ENCODE data around the gene WDR13. TPM values are rescaled to one million over a fixed set of nuclear protein-coding genes. Genes with fewer than 3 reads are reported as not detected.
A peak's percentile ranks its signal among the peaks of the same experiment; 100 is the strongest.

WDR13 gene
- total RNA-seq, 1 experiment from 2014 or later = 91.3 TPM

DNA sequence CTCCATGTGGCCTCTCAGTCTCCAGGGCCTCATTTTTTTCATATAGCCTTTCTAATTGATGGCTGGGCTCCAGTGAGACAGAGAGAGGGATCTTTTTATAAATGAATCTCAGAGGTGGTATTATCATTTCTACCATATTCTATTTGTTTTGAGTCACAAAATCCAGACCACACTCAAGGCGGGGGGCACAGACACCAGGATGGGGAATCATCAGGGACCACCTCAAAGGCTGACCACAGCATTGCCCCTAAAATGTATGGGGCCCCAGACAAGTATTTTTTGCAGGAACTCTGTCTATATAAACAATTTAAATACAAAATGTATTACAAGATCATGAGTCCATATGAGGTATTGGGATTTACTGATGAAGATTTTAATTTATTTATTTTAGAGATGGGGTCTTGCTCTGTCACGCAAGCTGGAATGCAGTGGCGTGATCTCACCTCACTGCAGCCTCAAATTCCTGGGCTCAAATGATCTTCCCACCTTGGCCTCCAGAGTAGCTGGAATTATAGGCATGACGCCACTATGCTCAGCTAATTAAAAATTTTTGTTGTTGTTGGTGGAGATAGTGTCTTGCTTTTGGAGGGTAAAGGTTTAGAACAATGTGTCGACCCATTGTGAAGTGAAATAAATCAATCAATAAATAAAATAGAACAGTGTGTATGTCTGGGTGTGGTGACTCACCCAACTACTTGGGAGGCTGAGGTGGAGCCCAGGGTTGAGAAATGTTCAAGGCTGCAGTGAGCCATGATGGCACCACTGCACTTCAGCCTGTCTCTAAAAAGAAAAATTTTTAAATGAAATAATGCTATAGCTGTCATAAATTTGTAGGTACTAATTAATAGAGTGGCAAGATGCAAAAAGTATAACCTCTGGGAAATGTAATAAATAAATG, 29.4 kb downstream of the WDR13 start:
- Histone ChIP-seq H3K27ac (ENCODE audit: low read length) (no peak overlapping the region), H3K27me3 (ENCODE audit: control insufficient read depth, insufficient read depth, low read length) (no peaks in the 10 kb centered on the region), H3K36me3 (ENCODE audit: control insufficient read depth, insufficient read depth, low read length) (no peaks in the 10 kb centered on the region), H3K9me3 (ENCODE audit: control insufficient read depth, insufficient read depth, low read depth, low read length) (no peaks in the 10 kb centered on the region), H3K4me3 (ENCODE audit: low read depth in 2 of 2, low read length in 2 of 2) (no peak overlapping the region), H3K4me1 (ENCODE audit: control insufficient read depth, insufficient read depth, low read length) (no peaks in the 10 kb centered on the region)
- TF ChIP-seq POLR2AphosphoS5 (IDR thresholded peaks at IDR 0.05; ENCODE audit: low read depth, low read length) = no peak
- no peak for TF ChIP-seq SIN3A (IDR thresholded peaks at IDR 0.05; ENCODE audit: borderline replicate concordance, insufficient read depth, low read depth, low read length)
- TF ChIP-seq, protein P1, sequence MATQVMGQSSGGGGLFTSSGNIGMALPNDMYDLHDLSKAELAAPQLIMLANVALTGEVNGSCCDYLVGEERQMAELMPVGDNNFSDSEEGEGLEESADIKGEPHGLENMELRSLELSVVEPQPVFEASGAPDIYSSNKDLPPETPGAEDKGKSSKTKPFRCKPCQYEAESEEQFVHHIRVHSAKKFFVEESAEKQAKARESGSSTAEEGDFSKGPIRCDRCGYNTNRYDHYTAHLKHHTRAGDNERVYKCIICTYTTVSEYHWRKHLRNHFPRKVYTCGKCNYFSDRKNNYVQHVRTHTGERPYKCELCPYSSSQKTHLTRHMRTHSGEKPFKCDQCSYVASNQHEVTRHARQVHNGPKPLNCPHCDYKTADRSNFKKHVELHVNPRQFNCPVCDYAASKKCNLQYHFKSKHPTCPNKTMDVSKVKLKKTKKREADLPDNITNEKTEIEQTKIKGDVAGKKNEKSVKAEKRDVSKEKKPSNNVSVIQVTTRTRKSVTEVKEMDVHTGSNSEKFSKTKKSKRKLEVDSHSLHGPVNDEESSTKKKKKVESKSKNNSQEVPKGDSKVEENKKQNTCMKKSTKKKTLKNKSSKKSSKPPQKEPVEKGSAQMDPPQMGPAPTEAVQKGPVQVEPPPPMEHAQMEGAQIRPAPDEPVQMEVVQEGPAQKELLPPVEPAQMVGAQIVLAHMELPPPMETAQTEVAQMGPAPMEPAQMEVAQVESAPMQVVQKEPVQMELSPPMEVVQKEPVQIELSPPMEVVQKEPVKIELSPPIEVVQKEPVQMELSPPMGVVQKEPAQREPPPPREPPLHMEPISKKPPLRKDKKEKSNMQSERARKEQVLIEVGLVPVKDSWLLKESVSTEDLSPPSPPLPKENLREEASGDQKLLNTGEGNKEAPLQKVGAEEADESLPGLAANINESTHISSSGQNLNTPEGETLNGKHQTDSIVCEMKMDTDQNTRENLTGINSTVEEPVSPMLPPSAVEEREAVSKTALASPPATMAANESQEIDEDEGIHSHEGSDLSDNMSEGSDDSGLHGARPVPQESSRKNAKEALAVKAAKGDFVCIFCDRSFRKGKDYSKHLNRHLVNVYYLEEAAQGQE (IDR thresholded peaks at IDR 0.05; ENCODE audit: insufficient read depth in 1 of 2, low read depth in 2 of 2, low read length in 1 of 2) = no peak
- ChIA-PET CTCF (interaction anchor here (0.6 kb wide), 1 partner anchor 214 kb away, joined by 3 read pairs; no protein-coding TSS in a partner anchor), POLR2A (no interaction called here)
- ATAC-seq (no peak), DNase-seq (ENCODE audit: low read depth, low spot score) (no peak)
- in situ Hi-C loops (cut with HindIII; ENCODE audit: low pct_unique_long_range_greater_than_20kb, low sequenced_read_pairs) = no loop called here
- intact Hi-C loops (cut with micrococcal nuclease; ENCODE audit: unreplicated experiment) = no loop called here
- BruUV-seq (replicated peaks) = no TSS peak

DNA sequence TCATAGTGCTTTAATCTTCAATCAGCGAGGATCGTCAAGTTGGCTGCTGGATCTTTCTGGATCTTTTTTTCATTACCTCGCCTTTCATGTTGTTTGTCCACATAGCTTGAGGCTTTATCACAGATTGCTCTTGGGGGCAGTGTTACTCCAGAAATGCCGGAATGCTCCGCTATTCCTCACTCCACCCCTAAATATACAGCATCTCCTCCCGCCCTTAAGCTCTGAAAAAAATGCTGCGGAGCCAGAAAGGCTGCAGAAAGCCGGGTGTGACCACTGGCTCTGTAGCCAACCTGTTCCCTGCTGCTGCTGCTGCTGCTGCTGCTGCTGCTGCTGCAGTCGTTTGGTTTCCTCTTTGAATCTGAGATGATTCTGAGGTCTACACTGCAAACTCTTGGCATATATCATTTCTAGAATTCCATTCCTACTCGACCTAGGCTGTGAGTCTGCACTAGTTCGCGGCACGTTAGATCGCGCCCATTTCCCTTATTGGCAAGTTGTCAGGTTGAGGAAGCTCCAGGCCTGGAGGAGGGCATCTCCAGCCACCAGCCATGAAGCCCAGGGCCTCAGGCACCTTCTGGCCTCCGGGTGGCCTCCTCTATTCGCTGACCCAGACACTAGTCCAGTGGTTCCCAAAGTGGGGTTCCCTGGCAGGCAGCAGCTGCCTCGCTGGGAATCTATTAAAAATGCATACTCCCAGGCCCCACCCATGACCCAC, 34.2 kb downstream of the WDR13 start:
- H3K4me3 ChIP-seq (ENCODE audit: low read depth in 2 of 2, low read length in 2 of 2) = peak overlapping the region in 1 of 2 experiments; percentile 2; a peak in 1 of 4 replicates
- no peaks in the 10 kb centered on the region for H3K27me3 ChIP-seq (ENCODE audit: control insufficient read depth, insufficient read depth, low read length)
- no peaks in the 10 kb centered on the region for H3K9me3 ChIP-seq (ENCODE audit: control insufficient read depth, insufficient read depth, low read depth, low read length)
- TF ChIP-seq TCF7L2 (IDR thresholded peaks at IDR 0.05; ENCODE audit: low read depth, low read length) = peak; percentile 47; the same call in 1 of the 2 replicates
- TF ChIP-seq, protein P2, sequence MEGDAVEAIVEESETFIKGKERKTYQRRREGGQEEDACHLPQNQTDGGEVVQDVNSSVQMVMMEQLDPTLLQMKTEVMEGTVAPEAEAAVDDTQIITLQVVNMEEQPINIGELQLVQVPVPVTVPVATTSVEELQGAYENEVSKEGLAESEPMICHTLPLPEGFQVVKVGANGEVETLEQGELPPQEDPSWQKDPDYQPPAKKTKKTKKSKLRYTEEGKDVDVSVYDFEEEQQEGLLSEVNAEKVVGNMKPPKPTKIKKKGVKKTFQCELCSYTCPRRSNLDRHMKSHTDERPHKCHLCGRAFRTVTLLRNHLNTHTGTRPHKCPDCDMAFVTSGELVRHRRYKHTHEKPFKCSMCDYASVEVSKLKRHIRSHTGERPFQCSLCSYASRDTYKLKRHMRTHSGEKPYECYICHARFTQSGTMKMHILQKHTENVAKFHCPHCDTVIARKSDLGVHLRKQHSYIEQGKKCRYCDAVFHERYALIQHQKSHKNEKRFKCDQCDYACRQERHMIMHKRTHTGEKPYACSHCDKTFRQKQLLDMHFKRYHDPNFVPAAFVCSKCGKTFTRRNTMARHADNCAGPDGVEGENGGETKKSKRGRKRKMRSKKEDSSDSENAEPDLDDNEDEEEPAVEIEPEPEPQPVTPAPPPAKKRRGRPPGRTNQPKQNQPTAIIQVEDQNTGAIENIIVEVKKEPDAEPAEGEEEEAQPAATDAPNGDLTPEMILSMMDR (IDR thresholded peaks at IDR 0.05) = peak; percentile 67; the same call in 1 of the 2 replicates
- TF ChIP-seq, protein P1 (IDR thresholded peaks at IDR 0.05; ENCODE audit: insufficient read depth in 1 of 2, low read depth in 2 of 2, low read length in 1 of 2) = no peak
- ATAC-seq = peak; percentile 98
- ChIA-PET POLR2A (no interaction called here), CTCF (interaction anchor here (1.0 kb wide), 1 partner anchor 10 kb away, joined by 4 read pairs; no protein-coding TSS in a partner anchor)
- H3K36me3 ChIP-seq (ENCODE audit: control insufficient read depth, insufficient read depth, low read length) = no peaks in the 10 kb centered on the region
- peaks cover 4% of the 10 kb centered on the region; the same call in 1 of the 2 replicates for H3K4me1 ChIP-seq (ENCODE audit: control insufficient read depth, insufficient read depth, low read length)
- intact Hi-C loops (cut with micrococcal nuclease; ENCODE audit: unreplicated experiment) (no loop called here), in situ Hi-C loops (cut with HindIII; ENCODE audit: low pct_unique_long_range_greater_than_20kb, low sequenced_read_pairs) (no loop called here)
- no TSS peak for BruUV-seq (replicated peaks)
- peak overlapping the region; percentile 44; the same call in 1 of the 2 replicates for H3K27ac ChIP-seq (ENCODE audit: low read length)
- peak; percentile 85 for DNase-seq (ENCODE audit: low read depth, low spot score)
